HL-60/S4 treated with phorbol 12-myristate 13-acetate at 8.2 ng/mL for 4 days and 3 days (cell line): Measurements from ENCODE around the gene COL4A5.
"Not testable (repeated sequence)": the region's sequence is repeated elsewhere in the genome, so short reads cannot be mapped to it uniquely, and the experiment has no call there.

Source experiments
- in situ Hi-C: fragments of 300-500 bp; cut with MboI; formaldehyde crosslinking; loops from 2 replicates; pipeline ENCODE4 v1.15.0; 2022; ENCODE audit warnings: low sequenced_read_pairs

COL4A5 gene

DNA sequence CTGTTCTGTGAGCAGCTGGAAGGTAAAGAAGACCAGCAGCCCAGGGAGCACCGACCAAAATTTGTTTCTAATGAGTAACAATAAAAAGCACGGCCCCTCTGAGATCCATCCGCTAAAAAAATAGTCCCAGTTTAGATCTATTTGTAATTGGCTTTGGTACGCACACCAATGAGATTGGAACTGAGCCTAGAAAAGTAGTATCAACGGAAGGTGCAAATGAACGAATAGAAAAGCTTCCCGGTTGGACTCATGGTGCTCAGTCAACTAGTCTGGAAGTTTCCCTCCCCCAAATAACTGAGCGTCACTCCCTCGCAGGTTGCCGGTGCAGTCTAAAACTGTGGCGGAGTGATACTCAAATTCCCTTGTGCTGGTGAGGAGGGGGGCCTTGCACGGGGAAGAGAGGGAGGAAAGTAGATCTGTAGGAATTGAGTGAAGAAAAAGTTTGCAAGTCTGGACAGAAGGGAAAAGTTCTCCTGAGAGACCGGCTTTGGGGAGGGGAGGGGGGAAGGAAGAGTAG lies at the start of gene COL4A5:
COL4A5 (plus strand) TSS at position 413 of the 517 bp plus-strand sequence. CDS start 288 bp downstream, outside the sequence.
- in situ Hi-C loops: no loop called here

DNA sequence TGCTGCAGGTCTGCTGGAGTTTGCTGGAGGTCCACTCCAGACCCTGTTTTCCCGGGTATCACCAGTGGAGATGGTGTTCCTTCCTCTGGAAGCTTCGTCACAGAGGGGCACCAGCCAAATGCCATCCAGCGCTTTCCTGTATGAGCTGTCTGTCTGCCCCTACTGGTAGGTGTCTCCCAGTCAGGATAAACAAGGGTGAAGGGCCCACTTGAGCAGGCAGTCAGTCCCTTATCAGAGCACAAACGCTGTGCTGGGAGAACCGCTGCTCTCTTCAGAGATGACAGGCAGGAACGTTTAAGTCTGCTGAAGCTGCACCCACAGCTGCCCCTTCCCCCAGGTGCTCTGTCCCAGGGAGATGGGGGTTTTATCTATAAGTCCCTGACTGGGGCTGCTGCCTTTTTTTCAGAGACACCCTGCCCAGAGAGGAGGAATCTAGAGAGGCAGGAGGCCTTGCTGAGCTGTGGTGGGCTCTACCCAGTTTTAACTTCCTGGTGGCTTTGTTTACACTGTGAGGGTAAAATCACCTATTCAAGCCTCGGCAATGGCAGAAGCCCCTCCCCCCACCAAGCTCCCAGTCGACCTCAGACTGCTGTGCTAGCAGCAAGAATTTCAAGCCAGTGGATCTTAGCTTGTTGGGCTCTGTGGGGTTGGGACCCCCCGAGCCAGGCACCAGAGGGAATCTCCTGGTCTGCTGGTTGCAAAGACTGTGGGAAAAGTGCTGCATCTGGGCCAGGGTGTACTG lies 48.5 kb upstream of the COL4A5 start:
- in situ Hi-C loops: not testable (repeated sequence)

DNA sequence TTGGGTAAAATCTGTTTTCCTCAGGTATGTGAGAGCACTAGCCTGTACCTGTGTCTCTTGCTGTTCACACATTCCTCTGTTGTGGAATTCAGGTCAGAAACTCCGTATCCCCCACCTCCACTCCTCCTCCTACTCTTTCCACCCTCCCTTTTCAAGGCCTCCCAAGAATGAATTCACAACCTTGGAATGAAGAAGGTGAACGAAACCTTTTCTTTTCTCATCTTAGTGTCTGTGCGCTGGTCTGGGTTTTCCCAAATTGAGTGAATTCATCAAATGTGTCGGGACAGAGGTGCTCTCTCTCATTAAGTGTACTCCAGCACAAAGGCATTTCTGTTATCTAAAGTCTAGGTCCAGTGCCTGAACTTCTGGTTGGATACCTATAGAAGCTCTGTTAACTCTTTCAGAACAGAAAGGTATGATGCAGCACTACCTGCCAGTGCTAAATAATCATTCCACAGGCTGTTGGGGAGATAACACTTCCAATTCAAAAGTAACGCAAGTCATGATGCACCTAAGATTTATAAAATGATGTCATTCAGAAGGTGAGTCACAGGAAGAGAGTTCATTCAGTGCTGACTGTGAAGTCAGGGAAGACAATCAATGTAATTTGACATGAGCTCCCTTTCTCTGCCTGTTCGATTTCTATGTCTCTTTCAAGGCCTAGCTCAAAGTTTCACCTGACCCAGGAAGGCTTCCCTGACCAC lies 43.3 kb upstream of the COL4A5 start:
- in situ Hi-C loops: no loop called here

DNA sequence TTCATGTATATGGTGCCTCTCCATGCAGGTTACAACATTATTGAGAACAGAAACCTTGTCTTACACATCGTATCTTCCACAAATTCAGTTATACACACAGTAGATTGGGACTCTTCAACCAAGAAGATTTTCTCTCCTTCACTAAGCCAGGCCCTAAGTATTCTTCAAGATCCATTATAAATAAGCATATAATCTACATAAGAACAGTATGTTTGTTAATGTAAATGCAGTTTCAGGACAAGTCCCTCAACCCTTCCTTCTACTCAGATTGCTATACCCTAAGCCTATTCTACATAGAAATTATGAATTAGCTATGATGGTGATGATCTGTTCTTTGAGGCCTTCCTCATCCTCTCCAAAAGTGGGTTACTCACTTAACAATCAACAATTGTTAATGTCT lies 42.7 kb upstream of the COL4A5 start:
- in situ Hi-C loops: no loop called here

DNA sequence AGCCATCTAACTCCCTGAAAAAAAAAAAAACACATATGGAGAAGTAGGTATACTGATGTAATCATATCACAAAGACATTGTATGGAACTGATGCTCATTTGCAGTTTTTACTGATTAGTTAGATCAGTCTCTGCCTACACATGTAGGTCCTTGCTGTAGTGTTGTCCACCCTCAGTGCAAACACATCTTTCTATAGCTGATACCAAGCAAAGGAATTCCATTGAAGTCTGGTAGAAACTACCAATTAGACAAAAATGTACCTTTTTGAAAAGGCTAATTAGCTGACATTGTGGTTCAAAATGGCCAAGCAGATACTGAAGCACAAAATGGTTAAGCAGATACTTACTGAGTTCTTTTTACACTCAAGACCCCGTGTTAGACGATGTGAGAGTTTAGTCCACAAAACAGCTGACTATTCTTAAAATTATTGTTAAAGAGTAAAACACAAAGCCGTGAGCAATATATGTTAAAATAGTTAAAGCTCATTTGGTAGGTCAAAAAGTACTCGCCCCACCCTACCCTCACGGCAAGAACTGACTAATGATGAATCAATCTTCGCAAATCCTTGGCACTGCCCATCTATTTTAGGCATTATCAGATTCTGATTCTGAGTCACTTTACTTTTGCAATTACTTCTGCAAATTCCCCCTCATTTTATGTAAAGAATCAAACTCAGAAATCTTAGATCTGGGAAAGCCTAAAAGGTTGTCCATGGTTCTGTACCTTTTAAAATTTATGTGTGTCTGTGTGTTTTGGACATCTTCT lies 41.8 kb upstream of the COL4A5 start:
- in situ Hi-C loops: no loop called here

DNA sequence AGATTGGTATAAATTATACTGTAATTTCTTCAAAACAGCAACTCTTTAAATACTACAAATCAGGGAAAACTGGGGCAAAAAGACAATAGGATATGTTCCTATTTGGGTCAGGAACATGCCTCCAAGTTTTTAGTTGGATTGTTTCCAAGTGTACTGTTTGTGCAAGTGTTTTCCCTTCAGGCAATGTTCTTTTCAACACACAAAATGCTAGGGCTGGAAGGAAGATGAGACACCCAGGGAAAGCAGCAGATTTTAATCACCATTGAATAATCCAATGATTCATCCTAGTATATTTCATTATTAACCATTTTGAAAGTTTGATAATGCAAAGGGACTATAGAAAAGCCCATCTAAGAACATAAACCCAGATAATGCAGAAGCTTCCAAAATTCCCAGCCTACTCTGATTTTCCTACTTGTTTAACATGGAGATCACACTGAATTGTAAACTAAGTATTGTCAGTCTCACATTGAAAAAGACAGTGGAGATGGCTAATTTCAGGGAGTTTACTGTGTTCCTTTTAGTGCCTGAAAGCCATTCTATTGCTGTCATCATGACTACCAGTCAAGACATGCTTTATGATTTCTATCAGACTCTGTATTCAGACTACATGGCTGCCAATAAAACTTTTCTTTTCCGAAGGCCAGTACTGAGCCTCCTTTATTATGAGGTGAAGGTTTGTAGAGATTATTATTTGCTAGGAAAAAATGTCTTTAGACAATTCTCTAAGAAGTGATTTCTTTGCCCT lies 40.0 kb upstream of the COL4A5 start:
- in situ Hi-C loops: no loop called here

DNA sequence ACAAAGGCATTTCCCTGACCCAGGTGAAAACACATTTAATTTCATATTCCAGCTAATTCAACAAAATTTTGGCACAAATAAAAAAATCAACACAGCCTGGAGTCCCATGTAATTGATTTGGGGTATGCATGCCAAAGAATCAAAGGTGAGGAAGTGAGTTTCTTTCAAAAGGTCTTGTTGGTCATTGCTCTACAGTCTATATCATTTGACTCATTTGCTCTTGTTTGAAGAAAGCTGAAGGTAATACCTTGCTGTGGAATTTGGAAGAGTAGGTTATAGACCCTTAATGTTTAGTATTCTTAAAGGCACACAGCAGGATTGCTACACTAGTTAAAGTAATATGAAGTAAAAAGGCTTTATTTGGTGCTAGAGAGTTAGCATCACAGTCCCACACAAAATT lies 26.9 kb upstream of the COL4A5 start:
- in situ Hi-C loops: no loop called here

DNA sequence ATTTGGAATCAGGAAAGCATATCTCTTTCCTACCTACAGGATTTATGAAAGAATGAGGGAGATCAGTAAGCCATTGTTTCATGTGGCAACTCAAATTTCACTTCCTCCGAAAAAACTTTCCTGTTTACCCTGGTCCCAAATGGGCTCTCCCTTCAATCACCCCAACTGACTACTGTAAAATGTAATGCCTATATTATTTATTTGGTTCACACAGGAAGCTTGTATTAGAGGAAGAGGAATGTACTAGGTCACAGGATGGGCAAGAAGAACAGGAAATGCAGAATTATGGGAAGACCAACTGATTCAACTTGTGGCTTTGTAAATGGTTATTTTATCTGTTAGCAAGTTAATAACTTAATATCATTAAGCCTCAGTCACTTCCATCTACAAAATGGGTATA lies 24.5 kb upstream of the COL4A5 start:
- in situ Hi-C loops: no loop called here

DNA sequence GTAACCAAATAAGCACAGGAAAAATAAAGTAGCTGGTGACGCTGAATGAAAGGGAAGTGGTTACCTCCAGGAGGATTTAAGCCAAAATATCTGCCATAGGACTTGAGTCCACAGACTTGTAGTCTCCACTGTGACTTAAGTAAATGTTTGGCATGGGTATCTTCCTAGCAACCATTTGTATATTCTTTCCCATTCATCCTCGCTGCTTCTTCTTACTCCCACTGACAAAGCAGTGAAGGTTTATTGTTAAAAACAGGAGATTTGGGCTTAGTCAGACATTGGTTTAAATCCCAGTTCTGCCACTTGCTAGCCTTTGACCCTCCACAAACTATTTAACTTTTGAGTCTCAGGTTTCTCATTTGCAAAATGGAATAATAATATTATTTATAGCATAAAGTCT lies 23.7 kb upstream of the COL4A5 start:
- in situ Hi-C loops: no loop called here

DNA sequence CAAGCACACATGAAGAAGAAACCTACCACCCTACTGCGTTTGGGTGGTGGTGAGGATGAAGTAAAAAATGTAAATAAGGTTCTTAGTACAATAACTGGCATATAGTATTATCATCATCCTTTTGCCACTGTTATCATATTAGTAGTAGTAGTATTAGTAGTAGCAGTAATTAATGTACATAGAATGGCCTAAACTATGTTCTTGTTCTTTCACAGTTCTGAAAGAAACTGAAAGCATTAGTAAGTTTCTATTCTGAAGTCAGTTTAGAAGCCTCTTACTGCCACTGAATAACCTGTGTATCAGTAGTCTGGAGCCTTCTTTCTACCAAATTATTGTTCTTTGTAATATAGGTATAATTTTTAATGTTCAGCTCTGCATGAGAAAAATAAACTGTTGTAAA lies 22.4 kb upstream of the COL4A5 start:
- in situ Hi-C loops: no loop called here

DNA sequence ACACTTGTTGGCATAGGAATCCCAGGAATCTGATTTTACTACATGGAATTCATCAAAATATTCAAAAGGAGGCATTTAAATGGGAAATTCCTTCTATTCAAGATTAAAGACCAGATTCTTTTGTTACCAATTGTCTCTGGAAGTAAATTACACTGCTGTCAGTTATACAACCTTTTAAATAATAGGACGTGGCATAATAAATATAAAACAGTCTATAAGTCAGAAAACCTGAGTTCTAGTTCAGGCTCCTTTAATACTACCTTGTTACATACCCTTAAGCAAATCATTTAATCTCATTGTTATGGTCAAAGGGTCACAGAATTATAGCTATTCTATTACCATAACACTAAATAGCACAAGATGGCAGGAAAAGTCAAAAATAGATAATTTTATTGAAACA lies 20.2 kb upstream of the COL4A5 start:
- in situ Hi-C loops: no loop called here

DNA sequence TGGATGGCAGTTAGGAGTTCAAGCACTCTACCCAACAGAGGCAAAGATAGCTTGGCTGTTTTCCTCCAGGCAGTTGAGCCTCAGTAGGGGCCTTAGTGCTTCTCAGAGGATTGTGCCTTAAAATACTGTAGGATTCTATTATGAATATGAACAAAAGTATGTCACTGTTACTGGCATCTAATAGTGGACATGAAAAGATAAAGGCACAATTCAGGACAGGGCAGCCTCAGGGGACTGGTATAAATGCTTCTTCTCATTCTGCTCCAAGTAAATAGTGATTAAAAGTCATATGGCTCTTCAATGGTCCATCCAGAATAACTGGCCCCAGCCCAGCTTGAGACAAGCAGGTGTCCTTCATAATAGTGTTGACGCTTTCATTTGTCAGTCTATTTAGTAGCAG lies 19.2 kb upstream of the COL4A5 start:
- in situ Hi-C loops: no loop called here

DNA sequence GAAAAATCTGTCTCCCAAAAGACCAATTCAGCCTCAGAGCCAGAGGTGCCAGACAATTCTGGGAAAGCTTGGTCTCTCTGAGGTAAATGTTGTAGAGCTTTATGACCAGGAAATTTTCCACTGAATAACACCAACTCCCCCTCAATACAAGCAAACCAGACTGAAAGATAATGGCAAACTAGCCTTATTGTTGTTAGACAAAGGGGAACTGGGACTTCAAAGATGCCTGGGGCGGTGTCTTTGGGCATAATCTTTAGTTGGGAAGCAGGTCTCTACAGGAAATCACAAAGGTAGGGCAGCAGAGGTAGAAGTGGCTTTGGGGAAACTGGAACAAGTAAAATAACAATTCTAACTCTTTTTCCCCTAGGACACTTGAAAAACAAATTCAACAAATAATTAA lies 13.4 kb upstream of the COL4A5 start:
- in situ Hi-C loops: no loop called here

DNA sequence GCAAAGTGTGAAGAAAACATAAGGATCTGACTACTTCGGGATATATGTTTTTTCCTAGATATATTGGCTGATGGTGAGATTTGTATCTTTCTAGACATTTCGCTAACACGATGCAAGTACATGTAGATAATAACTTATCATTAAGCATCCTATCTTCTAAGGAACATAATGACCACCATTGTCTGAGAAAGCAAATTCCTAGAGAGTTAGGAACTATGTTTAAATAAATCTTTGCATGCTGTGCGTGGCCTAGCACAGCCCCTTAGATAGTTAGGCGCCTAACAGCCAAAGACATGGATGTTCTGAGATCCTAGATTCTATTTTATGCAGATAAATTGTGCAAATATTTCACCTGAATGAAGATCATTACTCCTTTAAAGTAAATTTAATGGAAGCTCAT lies 4.4 kb upstream of the COL4A5 start:
- in situ Hi-C loops: no loop called here

DNA sequence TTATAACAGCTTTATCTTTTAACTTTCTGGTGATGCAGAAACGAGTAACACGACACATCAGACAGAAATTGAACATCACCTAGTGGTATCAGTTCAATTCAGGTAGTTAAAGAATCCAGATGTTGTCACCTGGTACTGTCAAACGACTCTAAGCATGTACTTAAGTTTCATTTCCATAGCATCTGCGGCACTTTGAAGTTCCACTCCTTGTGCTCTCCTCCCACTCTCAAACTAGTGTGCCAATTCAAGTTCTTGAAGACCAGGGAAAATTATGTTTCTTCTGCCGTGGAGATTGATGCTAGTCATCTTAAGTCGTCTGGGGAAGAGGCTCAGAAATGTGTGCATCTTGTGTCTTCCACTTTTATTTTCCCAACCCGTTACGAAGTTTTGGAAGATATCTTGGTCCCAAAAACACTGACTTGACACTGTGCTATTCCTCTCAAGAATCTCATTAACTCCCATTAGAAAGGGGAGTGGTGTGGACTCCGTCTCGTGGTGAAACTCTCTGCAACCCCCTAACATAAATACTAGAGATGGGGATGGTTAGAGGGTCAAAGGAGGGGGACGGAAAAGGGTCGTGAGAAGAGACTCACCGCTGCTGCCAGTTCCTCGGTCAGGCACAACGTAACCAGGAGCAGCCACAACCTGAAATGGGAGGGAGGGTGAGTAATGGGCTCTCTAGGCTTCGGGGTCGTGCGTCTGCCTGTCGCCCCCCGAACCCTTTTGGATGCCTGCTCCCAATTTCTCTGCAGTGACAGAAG lies 2.1 kb upstream of the COL4A5 start:
- in situ Hi-C loops: no loop called here

DNA sequence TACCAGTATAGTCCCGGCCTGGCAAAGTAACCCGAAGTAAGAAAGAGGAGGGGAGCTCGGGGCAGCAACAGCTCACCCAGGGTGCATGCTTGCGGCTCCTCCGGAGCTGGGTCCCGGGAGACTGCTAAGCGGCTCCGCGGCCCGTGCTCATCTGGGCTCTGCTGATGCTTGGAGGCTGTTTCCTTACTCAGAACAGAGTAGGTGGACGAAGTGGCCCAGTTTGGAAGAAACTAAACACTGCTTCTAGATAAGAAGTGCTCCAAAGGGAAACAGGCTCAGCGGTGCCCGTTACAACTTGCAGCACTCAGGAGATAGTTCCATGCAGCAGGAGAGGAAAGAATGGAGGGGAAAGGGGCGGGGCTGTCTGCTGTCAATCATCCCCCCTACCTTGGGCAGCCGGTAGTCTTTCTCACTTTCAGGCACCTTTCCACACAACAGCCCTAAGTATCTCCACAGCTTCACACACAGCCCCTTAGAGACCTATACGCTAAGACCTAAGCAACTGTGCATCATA lies 1.5 kb upstream of the COL4A5 start, which contains the start of gene COL4A6:
COL4A6 (minus strand) TSS at position 313 of the 514 bp plus-strand sequence; CDS start at position 87, 226 bp downstream.
- in situ Hi-C loops: no loop called here

DNA sequence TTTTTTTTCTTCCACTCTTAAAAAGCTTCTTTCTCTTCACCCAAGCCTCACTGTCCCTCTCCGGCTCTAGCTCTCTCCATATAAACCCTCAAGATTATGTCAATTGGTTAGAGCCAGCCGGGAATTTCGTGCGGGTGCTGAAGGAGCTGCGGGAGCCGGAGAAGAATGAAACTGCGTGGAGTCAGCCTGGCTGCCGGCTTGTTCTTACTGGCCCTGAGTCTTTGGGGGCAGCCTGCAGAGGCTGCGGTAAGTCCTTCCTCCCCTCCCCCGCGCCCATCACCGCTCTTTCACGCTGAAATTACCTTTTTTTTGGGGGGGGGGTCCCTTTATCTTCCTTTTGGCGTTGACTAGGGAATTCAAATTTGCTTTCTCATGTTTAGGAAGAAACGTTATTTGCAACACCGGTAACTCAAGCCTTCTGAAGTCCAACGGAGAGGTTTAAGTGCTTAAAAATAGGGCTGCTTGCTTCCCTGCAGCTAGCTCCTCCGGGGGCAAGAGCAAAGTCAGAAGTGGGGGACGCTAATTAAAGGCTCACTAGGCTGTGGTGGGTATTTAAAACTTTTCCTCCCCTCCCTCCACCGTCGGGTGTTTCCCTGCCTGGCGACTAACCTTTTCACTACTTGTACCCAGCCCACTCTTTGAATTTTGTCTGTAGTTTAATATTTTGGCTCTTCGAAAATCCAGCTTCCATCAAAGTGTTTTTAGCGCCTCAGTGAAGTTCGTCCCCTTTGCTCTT lies 491 bp downstream of the COL4A5 start:
- in situ Hi-C loops: no loop called here

DNA sequence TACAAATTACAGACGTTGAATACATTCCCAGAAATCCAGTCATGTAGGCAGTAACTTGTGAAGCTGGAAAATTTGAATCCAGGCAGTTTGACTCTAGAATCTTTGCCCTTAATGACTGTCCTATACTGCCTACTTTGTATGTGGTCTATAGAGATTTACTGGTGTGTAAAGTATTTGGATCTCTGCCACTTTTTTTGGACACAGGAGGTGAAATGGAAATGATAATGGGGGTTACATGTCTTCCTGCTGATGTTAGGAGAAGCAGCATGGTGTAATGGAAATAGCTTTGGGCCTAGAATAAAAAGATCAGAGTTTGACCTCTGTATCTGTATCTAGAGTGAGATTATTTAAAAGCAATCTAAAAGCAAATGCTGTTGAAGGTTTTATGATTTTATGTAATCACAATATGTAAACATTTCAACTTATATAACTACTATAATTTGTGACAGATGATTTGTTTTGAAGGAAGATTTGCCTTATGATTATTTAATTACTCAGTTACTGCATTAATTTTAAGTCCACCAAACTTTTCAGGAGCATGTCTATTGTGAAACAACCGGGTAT lies 3.3 kb downstream of the COL4A5 start:
- in situ Hi-C loops: no loop called here

DNA sequence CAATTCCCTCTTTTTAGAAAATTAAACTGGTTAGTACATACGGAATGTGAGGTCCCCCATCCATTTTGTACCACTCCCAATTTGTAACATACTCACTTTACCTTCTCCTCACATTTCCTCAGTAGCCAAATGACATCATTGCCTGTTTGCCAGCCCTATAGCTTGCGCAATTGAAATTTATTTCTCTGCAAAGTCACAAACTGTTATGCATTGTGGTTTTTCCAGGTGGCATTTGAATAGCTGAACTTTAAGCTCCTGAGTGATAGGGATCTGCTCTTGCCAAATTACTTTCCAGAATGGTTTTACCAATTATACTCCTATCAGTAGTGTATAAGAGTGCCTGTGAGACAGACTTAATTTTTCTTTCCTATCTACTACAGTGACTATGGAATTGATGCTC lies 7.7 kb downstream of the COL4A5 start:
- in situ Hi-C loops: no loop called here
